Adrenal gland (tissue), 19 donors: Measurements from ENCODE around the gene IHH. TPM values are rescaled to one million over a fixed set of nuclear protein-coding genes. Genes with fewer than 3 reads are reported as not detected.

Experiments used
- DNase-seq, 7 donors: peaks; one replicate each; pipeline ENCODE4 v3.0.0-alpha.2; 2019 to 2020
- H3K27ac ChIP-seq, 5 donors: fragments of 200-600 bp; sonication (generic) in 4 of 5; 1 replicate in 3 of 5; 2 replicates in 2 of 5; pipeline versions ENCODE4 v1.5.1 to v1.8.0; 2016 to 2020; ENCODE audit warnings: mild to moderate bottlenecking in 1 of 5
- H3K27me3 ChIP-seq: fragments of 200-600 bp; 2 replicates; pipeline ENCODE4 v1.8.0; 2021
- H3K36me3 ChIP-seq, 2 donors: fragments of 200-600 bp; replicated peaks in 1 of 2; 1 replicate in 1 of 2; 2 replicates in 1 of 2; pipeline versions ENCODE4 v1.5.1 to v1.8.0; 2018 to 2022
- H3K4me1 ChIP-seq, 2 donors: fragments of 200-600 bp; replicated peaks in 1 of 2; 1 replicate in 1 of 2; 2 replicates in 1 of 2; pipeline versions ENCODE4 v1.5.1 to v1.8.0; 2018 to 2021
- H3K4me3 ChIP-seq, 4 donors: fragments of 200-600 bp; sonication (generic) in 3 of 4; one replicate each; pipeline ENCODE4 v1.5.1; 2016 to 2018
- H3K9me3 ChIP-seq, 3 donors: fragments of 200-600 bp; sonication (generic) in 1 of 3; replicated peaks in 1 of 3; 1 replicate in 2 of 3; 2 replicates in 1 of 3; pipeline versions ENCODE4 v1.5.1 to v1.8.0; 2016 to 2021
- POLR2A ChIP-seq, 2 donors: fragments of 450-650 bp; IDR thresholded peaks; one replicate each; pipeline ENCODE4 v1.6.1; 2017; ENCODE audit warnings: antibody characterized with exemption in 2 of 2, mild to moderate bottlenecking in 2 of 2, moderate library complexity in 1 of 2
- WGBS, 4 donors: extraction: QIAGEN DNeasy Blood & Tissue Kit in 2 of 4; methylation state at CpG; one replicate each; pipeline versions ENCODE4 v1.1.5 to v1.1.7; 2013 to 2017; 5-methylcytosine and 5-hydroxymethylcytosine counted together
- intact Hi-C, 2 donors: fragments of 100-400 bp; cut with DNase I; formaldehyde crosslinking; loops; one replicate each; pipeline versions ENCODE4 v1.14.1 to v1.15.0; 2022 to 2023
- long read RNA-seq, 10 donors: library from polyadenylated mRNA in 3 of 10; unstranded in 2 of 10; stranded (forward) in 1 of 10; transcript quantifications; one replicate each; pipeline ENCODE4 v2.0.0 and lab custom pipeline, GENCODE V29; 2021 to 2026
- polyA plus RNA-seq, 3 donors: library from polyadenylated mRNA; stranded (reverse); fragments of 200-250 nt in 2 of 3; fragments of 350-450 nt in 1 of 3; fragmentation: Illumina TruSeq in 1 of 3; extraction: RNeasy Lipid Tissue Mini Kit (QIAGEN cat#74804) in 1 of 3; gene quantifications; one replicate each; pipeline ENCODE4 v1.2.3, GENCODE V29; 2013 to 2014
- total RNA-seq, 9 donors: library from RNA; depleted of rRNA in 4 of 9; stranded (reverse); fragments of >200 nt in 4 of 9; fragments of 120-200 nt in 1 of 9; fragmentation: NEBNext Ultra II Directional in 1 of 9; extraction: Animal tissue kit (Norgen Biotek cat#: 25700) in 1 of 9; gene quantifications; one replicate each; pipeline versions ENCODE4 v1.1.0 to v1.2.4, GENCODE V29; 2013 to 2023
- TF ChIP-seq, protein P1 (sequence below), 6 experiments: fragments of 450-650 bp in 4 of 6; fragments of 200-600 bp in 2 of 6; sonication (generic) in 1 of 6; IDR thresholded peaks; 1 replicate in 5 of 6; 2 replicates in 1 of 6; pipeline versions ENCODE4 v1.5.1 to v1.8.0; 2016 to 2021; ENCODE audit warnings: antibody characterized with exemption in 6 of 6, mild to moderate bottlenecking in 2 of 6, moderate library complexity in 1 of 6
- donor health status: healthy with polysubstance abuse.
- donor health status: Bipolar disorder and iron deficiency.
- donor health status: DM: yes; HTN: yes; CAD: no.
- donor health status: DM: no; HTN: no; CAD: no.
- donor health status: DM: no; HTN: no; CAD: no.
- donor health status: DM: yes; HTN: yes; CAD: no.

Gene IHH
- under 1 TPM in 1 of 9 donors, not detected in 8; 0.11 TPM for total RNA-seq
- polyA plus RNA-seq = under 1 TPM in 1 of 3 donors, not detected in 2; 0.17 TPM
- long read RNA-seq, donor 1 = 0 reads
- long read RNA-seq, donor 2 = 0 reads
- long read RNA-seq, donor 3 = 0 reads
- long read RNA-seq, donor 4 = 0 reads
- long read RNA-seq, donor 5 = 0 reads
- long read RNA-seq, donor 6 = 0 reads
- long read RNA-seq, donor 7 = 0 reads
- long read RNA-seq, donor 8 = 0 reads
- long read RNA-seq, donor 9 = 0 reads
- long read RNA-seq, donor 10 = 0 reads

DNA sequence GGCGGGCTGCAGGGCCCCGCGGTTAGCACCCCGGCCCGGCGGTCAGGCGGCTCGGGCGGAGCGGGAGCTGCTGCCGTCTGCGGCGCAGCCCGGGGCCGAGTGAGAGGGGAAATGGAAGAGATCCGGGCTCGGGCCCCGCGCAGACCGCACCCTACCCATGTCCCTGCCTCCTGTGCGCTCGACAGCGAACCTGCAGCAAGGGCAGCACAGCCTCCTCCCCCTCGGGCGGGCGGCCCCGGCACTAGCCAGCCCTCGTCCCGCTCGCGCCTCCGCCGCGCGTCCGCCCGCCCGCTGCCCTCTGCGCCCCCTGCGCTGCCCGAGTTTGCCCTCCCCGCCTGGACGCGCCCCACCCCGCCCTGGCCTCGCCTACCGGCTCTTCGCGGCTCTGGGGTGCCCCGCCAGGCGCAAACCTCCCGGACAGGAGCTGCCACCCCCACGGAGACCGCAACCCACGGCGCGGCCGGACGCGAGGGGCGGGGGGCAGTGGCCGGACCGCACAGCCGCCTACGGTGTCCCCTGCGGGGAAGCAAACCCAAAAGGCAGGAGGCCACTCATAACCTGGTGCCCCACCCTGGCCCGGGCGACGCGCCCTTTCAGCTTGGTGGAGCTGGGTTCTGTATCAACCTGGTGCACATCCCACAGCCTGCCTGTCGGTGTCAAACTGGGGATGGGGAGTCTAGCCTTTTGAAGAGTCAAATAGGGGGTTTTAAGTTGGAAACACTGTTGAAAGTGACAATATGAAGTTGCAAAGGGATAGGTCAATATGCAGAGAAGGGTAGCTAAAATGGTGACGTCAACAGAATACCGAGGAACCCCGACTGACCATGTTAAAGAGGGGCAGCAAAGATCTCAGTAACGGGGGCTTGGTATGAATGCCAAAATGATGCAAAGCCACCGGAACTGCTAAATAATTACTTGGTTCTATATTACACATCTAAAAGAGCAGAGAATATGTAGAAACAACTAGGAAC is at the start of gene IHH:
Gene IHH, minus strand, starts transcription at position 101 of the 971 bp plus-strand sequence. CDS start 454 bp downstream, outside the sequence.
- no peaks in the 10 kb centered on the region for H3K9me3 ChIP-seq
- DNase-seq = peak in 3 of 7 donors; percentile 13 to 26 (median 22)
- peak within 1 kb of the TSS in 1 of 4 donors; percentile 45 for H3K4me3 ChIP-seq
- TF ChIP-seq POLR2A (IDR thresholded peaks at IDR 0.05) = no peak
- TF ChIP-seq, protein P1, sequence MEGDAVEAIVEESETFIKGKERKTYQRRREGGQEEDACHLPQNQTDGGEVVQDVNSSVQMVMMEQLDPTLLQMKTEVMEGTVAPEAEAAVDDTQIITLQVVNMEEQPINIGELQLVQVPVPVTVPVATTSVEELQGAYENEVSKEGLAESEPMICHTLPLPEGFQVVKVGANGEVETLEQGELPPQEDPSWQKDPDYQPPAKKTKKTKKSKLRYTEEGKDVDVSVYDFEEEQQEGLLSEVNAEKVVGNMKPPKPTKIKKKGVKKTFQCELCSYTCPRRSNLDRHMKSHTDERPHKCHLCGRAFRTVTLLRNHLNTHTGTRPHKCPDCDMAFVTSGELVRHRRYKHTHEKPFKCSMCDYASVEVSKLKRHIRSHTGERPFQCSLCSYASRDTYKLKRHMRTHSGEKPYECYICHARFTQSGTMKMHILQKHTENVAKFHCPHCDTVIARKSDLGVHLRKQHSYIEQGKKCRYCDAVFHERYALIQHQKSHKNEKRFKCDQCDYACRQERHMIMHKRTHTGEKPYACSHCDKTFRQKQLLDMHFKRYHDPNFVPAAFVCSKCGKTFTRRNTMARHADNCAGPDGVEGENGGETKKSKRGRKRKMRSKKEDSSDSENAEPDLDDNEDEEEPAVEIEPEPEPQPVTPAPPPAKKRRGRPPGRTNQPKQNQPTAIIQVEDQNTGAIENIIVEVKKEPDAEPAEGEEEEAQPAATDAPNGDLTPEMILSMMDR (IDR thresholded peaks at IDR 0.05) = no peak
- H3K27me3 ChIP-seq = peaks cover 60% of the 10 kb centered on the region
- no peak within 1 kb of the TSS for H3K27ac ChIP-seq
- intact Hi-C loops = no loop called here
- WGBS, 4 donors = 2 to 19% (median 5%) methylated on average over 6 to 76 of the region's 76 CpGs
- no peaks in the 10 kb centered on the region for H3K36me3 ChIP-seq
- peaks cover 20 to 36% of the 10 kb centered on the region in 2 donors for H3K4me1 ChIP-seq

DNA sequence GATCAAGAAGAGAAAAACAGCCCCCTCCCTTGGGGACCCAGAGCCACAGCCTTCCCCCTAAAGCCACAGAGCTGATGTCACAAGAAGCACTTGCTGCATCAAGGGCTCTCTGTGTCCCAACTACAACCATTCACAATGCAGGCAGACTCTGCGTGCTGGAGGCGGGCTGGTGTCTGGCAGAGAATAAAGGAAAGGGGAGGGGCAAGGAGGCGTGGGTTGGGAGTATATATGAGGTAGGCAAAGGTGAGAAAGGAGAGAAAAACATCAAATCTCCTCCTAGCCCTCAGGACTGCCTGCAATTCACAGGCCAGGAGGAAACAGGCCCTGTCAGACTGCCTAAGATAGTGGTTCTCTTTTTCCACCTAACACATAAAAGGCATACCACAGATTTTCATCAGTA is 48.8 kb upstream of the IHH start:
- Histone ChIP-seq H3K4me1 (no peaks in the 10 kb centered on the region), H3K36me3 (no peaks in the 10 kb centered on the region), H3K27me3 (no peaks in the 10 kb centered on the region), H3K9me3 (no peaks in the 10 kb centered on the region), H3K4me3 (no peak overlapping the region), H3K27ac (no peak overlapping the region)
- DNase-seq = no peak
- TF ChIP-seq, protein P1 (IDR thresholded peaks at IDR 0.05) = no peak
- TF ChIP-seq POLR2A (IDR thresholded peaks at IDR 0.05) = no peak
- WGBS, 4 donors = 68 to 93% (median 72%) methylated on average over 3 of the region's 3 CpGs
- intact Hi-C loops = no loop called here

DNA sequence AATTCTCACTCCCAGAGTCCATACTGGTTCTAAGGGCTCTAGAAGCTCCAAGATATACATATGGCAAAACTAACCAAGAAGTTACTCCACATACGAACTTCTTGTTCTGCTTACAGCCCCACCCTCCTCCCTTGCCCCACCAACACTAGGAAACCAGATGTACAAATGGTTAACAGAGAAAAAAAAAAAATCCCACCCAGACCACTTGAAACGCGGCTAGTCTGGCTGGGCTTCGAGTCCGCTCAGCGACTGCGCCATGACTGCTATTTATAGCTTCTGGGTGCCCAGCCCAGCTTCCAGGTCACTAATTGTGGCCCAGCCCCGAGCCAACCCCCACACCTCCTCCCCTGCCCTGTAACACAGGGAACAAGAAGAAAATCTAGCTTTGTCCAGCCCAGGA is 47.0 kb upstream of the IHH start:
- H3K27me3 ChIP-seq = no peaks in the 10 kb centered on the region
- no peak overlapping the region for H3K27ac ChIP-seq
- no peak overlapping the region for H3K4me3 ChIP-seq
- WGBS, 4 donors = 55 to 68% (median 57%) methylated on average over 8 of the region's 8 CpGs
- no peaks in the 10 kb centered on the region for H3K9me3 ChIP-seq
- no peak for DNase-seq
- no peak for TF ChIP-seq POLR2A (IDR thresholded peaks at IDR 0.05)
- TF ChIP-seq, protein P1 (IDR thresholded peaks at IDR 0.05) = no peak
- intact Hi-C loops = no loop called here
- H3K36me3 ChIP-seq = no peaks in the 10 kb centered on the region
- no peaks in the 10 kb centered on the region for H3K4me1 ChIP-seq

DNA sequence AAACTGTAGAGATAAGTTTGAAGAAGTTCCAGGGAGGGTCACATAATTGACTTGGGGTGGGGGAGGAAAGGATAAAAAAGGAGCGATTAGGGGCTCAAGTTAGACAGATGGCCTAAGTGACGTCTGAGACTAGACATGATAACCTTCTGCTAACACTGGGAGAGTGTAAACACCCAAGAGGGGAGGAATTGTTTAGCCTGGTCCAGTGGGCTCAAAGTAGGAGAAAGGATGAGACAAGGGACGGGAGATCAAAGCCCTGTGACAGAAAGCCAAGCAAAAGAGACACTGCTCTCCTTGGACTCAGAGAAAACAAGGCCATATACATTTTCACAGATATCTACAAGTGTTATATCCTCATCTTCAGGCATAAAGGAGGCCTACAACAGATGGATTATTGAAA is 45.5 kb upstream of the IHH start:
- TF ChIP-seq, protein P1 (IDR thresholded peaks at IDR 0.05) = no peak
- TF ChIP-seq POLR2A (IDR thresholded peaks at IDR 0.05) = no peak
- no peaks in the 10 kb centered on the region for H3K4me1 ChIP-seq
- no peaks in the 10 kb centered on the region for H3K9me3 ChIP-seq
- intact Hi-C loops = no loop called here
- no peak overlapping the region for H3K27ac ChIP-seq
- DNase-seq = no peak
- no peaks in the 10 kb centered on the region for H3K36me3 ChIP-seq
- WGBS, 4 donors = 87 to 88% (median 88%) methylated on average over 3 of the region's 3 CpGs
- no peak overlapping the region for H3K4me3 ChIP-seq
- H3K27me3 ChIP-seq = no peaks in the 10 kb centered on the region
